NCI-H1417 treated with DMSO at 0.1 percent for 48 hours (cell line): ENCODE measurements around the gene PCDHGB3.
"Not testable (repeated sequence)": the region's sequence is repeated elsewhere in the genome, so short reads cannot be mapped to it uniquely, and the experiment has no call there.

Experiments
- DNase-seq: peaks from one replicate; lab custom pipeline; 2025; lab: John Stamatoyannopoulos, UW

PCDHGB3 gene

GRCh38 chr5:141369994-141370848 lies at the start of gene PCDHGB3:
Gene PCDHGB3, plus strand, starts transcription at chr5:141370242. Its CDS starts 153 bp downstream, at chr5:141370395.
- DNase-seq = no peak

DNA sequence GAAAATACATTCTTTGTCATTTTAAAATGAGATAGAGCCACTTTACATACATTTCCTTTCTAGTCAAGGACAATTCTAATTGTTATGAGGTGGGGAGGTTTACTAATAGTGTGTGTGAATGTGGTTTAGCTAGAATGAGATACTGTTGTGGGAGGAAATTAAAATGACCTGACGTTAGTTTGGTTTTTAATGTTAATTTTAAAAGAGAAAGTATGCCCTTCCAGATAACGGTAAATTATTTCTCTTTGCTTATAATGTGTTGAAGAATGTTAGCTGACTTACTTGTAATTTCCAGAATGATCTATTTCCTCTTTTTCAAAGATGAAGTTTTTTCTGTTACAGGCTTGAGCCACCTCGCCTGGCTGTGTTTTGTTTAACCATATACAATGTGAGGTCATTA lies 47.8 kb upstream of the PCDHGB3 start:
- no peak for DNase-seq

DNA sequence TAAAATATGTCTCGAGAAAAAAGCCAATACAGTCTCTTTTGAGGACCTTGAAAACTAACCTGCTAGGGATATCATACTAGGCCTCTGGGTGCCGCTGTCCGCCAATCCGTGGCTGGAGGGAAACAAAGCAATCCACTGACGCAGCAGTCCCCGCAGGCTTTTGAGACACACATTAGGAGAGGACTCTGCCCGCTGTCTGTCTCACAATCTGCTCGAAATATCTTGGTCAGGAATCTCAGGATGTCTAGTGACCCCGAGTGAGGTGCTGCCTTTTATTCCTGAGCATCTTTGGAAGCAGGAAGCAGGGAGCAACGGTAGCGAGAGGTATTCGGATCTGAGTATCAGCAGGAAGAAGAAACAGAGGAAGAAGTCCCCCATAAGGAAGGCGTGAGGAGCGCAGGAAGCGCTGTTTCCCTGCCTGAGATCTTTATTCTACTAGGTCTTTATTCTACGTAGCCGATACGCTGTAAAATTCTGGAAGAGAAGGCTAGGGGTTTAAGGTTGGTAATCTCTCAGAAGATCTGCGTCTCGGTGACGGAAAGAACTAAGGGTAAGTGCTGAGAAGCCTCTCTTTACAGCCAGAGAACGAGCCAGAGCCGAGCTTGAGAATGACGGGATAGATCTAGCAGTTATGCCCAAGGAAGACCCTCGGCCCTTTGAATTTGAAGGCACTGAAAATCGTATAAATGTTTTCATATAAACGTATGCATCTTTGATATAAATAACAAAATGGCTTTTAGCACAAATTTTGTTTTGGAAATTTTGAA lies 43.8 kb upstream of the PCDHGB3 start:
- DNase-seq = no peak

DNA sequence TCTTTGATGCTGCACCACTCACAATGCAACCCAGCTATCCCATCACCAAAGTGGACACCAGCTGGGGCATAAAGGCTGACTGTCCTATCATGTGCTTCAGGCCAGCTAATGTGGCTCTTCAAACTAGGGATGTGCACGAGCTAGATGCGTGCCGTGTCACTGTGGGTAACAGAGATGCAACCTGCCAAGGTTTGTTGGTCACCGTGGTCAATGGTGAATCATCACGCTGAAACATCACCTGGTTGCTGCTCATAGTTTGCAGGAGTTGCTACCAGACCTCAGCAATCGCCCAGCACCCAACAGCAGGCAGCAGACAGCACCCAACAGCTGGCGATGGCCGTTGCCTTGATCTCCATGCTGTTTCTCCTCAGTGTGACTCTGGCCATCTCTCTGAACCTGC lies 41.8 kb upstream of the PCDHGB3 start:
- no peak for DNase-seq

GRCh38 chr5:141330299-141331080 lies 39.6 kb upstream of the PCDHGB3 start, which contains the start of gene PCDHGA1:
Gene PCDHGA1, plus strand, starts transcription at chr5:141330514.
- DNase-seq = no peak

- DNase-seq = not testable (repeated sequence)
Observed at GRCh38 chr5:141332571-141332970, 37.5 kb upstream of the PCDHGB3 start.

DNA sequence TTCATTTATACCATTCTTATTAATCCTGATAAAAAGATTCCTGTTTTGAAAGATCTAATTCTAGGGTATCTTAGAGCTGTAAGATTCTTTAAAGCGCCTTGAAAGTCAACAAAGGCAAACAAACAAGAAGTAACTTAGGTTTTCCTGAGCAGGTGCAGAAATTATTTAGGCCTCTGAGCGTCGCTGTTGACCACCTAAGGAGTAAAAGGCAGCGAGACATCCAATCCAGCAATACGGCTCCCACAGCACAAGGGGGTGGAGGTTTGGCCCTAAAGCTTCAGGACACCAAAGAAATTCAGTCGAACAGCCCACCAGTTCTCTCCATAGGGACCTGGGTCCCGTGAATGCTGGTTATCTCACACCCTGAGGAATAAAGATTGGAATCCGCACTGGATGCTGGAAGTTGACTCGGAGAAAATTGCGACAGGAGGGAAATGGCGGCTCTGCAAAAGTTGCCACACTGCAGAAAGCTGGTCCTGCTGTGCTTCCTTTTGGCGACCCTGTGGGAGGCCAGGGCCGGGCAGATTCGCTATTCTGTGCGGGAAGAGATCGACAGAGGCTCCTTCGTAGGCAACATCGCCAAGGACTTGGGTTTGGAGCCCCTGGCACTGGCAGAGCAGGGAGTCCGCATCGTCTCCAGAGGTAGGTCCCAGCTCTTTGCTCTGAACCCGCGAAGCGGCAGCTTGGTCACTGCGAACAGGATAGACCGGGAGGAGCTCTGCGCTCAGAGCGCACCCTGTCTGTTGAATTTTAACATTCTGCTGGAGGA lies 31.3 kb upstream of the PCDHGB3 start, which contains the start of gene PCDHGA2:
PCDHGA2 (plus strand) TSS at position 223 of the 769 bp plus-strand sequence.
- no peak for DNase-seq

DNA sequence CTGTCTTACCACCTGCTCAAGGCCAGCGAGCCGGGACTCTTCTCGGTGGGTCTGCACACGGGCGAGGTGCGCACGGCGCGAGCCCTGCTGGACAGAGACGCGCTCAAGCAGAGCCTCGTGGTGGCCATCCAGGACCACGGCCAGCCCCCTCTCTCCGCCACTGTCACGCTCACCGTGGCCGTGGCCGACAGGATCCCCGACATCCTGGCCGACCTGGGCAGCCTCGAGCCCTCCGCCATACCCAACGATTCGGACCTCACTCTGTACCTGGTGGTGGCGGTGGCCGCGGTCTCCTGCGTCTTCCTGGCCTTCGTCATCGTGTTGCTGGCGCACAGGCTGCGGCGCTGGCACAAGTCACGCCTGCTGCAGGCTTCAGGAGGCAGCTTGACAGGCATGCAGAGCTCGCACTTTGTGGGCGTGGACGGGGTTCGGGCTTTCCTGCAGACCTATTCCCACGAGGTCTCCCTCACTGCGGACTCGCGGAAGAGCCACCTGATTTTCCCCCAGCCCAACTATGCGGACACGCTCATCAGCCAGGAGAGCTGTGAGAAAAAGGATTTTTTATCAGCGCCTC lies 29.2 kb upstream of the PCDHGB3 start:
- not testable (repeated sequence) for DNase-seq

GRCh38 chr5:141342773-141343172 lies 27.3 kb upstream of the PCDHGB3 start:
- no peak for DNase-seq

DNA sequence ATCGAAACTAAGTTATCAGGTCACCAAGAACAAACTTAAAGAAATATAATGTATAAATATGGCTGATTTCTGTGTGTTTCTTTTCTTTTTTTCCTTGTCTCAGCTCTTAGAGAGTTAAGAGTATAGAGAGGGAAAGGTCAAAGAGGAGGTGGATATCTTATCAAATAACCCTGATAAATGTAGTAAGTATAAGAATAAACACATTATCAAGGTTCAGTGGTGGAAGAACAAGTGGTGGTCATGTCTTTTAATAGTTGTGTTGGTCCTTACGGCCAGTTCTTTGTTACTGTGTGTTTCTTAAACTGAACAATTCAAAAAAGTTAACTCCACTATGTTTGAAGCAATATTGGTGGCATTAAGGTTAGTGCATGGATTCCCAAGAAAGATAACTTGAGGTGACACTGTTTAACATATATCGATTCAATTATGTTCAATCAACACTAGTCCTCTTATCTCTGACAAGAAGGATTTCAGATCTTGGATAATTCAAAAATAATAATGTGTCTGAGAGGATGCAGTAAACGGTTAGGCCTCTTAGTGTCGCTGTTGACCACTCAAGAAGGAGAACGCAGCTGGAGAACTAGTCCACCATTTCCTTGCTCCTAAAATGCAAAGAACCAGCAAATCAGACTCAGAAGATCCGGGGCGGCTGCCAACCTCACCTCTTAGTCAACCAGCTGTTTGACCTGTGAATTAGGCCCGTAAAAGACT lies 26.6 kb upstream of the PCDHGB3 start, which contains the start of gene PCDHGA3:
PCDHGA3 (plus strand) TSS at position 588 of the 711 bp plus-strand sequence. CDS start 205 bp downstream, outside the sequence.
- DNase-seq = no peak

GRCh38 chr5:141343953-141344463 lies 26.0 kb upstream of the PCDHGB3 start:
- DNase-seq = no peak

- DNase-seq = no peak
Observed at GRCh38 chr5:141345327-141345726, 24.7 kb upstream of the PCDHGB3 start.

DNA sequence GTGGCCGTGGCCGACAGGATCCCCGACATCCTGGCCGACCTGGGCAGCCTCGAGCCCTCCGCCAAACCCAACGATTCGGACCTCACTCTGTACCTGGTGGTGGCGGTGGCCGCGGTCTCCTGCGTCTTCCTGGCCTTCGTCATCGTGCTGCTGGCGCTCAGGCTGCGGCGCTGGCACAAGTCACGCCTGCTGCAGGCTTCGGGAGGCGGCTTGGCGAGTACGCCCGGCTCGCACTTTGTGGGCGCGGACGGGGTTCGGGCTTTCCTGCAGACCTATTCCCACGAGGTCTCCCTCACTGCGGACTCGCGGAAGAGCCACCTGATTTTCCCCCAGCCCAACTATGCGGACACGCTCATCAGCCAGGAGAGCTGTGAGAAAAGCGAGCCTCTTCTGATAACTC lies 24.0 kb upstream of the PCDHGB3 start:
- DNase-seq = not testable (repeated sequence)

DNA sequence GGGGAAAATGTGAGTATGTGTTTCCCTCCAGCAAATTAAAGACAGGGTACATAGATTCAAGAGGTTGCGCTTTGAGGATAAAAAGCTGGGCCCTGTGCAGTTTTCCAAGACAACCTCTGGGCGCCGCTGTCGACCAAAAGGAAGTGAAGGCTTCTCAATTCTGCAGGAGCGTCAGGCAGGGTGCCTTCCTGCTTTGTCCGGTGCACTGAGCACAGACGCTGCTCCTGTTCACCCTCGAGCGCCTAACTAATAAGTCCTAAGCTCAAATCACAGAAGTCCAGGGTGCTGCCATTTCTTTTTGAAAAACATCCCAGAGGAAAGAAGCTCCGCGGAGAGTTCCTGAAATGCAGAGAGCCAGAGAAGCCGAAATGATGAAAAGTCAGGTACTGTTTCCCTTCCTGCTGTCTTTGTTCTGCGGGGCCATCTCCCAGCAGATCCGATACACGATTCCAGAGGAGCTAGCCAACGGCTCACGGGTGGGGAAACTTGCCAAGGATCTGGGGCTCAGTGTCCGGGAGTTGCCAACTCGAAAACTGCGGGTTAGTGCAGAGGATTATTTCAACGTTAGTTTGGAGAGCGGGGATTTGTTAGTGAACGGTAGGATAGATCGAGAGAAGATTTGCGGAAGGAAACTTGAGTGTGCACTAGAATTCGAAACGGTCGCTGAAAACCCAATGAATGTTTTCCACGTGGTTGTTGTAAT lies 20.0 kb upstream of the PCDHGB3 start, which contains the start of gene PCDHGB1:
PCDHGB1 (plus strand) TSS at position 183 of the 703 bp plus-strand sequence; CDS start at position 345, 162 bp downstream.
- DNase-seq = no peak

GRCh38 chr5:141351591-141351990 lies 18.5 kb upstream of the PCDHGB3 start:
- no peak for DNase-seq

GRCh38 chr5:141354900-141355469 lies 15.1 kb upstream of the PCDHGB3 start, which contains the start of gene PCDHGA4:
Gene PCDHGA4, plus strand, starts transcription at chr5:141355021. Its CDS starts 87 bp downstream, at chr5:141355108.
- DNase-seq = no peak

DNA sequence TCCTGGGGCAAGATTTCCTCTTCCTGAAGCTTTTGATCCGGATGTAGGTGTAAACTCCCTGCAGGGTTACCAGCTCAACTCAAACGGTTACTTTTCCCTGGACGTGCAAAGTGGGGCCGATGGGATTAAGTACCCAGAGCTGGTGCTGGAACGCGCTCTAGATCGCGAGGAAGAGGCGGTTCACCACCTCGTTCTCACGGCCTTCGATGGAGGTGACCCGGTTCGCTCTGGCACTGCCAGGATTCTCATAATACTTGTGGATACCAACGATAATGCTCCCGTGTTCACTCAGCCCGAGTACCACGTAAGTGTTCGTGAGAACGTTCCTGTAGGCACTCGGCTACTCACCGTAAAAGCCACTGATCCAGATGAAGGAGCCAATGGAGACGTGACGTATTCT lies 14.4 kb upstream of the PCDHGB3 start:
- DNase-seq = no peak

DNA sequence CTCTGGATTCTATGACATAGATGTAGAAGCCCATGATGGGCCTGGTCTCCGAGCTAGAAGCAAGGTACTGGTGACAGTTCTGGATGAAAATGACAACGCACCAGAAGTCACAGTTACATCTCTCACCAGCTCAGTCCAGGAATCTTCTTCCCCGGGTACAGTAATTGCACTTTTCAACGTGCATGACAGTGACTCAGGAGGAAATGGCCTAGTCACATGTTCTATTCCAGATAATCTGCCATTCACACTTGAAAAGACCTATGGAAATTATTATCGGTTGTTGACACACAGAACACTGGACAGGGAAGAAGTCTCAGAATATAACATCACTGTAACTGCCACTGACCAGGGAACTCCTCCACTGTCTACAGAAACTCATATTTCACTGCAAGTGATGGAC lies 13.9 kb upstream of the PCDHGB3 start:
- no peak for DNase-seq

DNA sequence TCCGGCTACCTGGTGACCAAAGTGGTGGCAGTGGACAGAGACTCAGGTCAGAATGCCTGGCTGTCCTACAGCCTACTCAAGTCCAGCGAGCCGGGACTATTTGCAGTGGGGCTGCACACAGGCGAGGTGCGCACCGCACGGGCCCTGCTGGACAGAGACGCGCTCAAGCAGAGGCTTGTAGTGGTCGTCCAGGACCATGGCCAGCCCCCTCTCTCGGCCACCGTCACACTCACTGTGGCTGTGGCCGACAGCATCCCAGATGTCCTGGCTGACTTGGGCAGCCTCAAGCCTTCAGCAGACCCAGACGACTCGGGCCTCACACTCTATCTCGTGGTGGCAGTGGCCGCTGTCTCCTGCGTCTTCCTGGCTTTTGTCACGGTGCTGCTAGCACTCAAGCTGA lies 13.1 kb upstream of the PCDHGB3 start:
- no peak for DNase-seq
